PC-9 (cell line): ENCODE data around the gene GPC5. TPM values are rescaled to one million over a fixed set of nuclear protein-coding genes. Genes with fewer than 3 reads are reported as not detected.

ENCODE experiments used
- BruUV-seq: library from RNA; stranded (reverse); fragments of 400-500 nt; replicated peaks from 2 replicates; lab custom pipeline; 2021; lab: Mats Ljungman, UMichigan
- CTCF ChIA-PET: fragments of 300-600 bp; sonication (Branson Sonifier 250); formaldehyde crosslinking; loops from one replicate; lab custom pipeline; 2022; ENCODE audit warnings: antibody characterized with exemption; lab: Charles Lee
- POLR2A ChIA-PET: fragments of 300-600 bp; sonication (Branson Sonifier 250); formaldehyde crosslinking; loops from one replicate; lab custom pipeline; 2022; ENCODE audit warnings: antibody characterized with exemption; ENCODE audit not compliant: unreplicated experiment; lab: Charles Lee
- DNase-seq, 2 experiments: peaks; one replicate each; pipeline versions ENCODE4 v3.0.0 to v3.0.0-alpha.2; 2015 to 2022; ENCODE audit warnings: mixed read lengths in 1 of 2
- H2AFZ ChIP-seq: fragments of 200-600 bp; sonication (generic); 2 replicates; pipeline ENCODE4 v1.8.1; 2017; ENCODE audit warnings: antibody characterized with exemption
- H3F3A ChIP-seq: fragments of 200-600 bp; sonication (generic); 2 replicates; pipeline ENCODE4 v1.8.1; 2017; ENCODE audit warnings: antibody characterized with exemption, mild to moderate bottlenecking, low read depth; ENCODE audit not compliant: insufficient read depth
- H3K27ac ChIP-seq: fragments of 200-600 bp; sonication (generic); 2 replicates; pipeline ENCODE4 v1.6.1; 2016; ENCODE audit warnings: mixed run types
- H3K27me3 ChIP-seq: fragments of 200-600 bp; sonication (generic); 2 replicates; pipeline ENCODE4 v1.6.1; 2016; ENCODE audit warnings: low read depth, mixed run types; ENCODE audit not compliant: insufficient read depth
- H3K36me3 ChIP-seq: fragments of 200-600 bp; sonication (generic); 2 replicates; pipeline ENCODE4 v1.6.1; 2016; ENCODE audit warnings: low read depth, mixed run types
- H3K4me1 ChIP-seq: fragments of 200-600 bp; sonication (generic); replicated peaks from 2 replicates; pipeline ENCODE4 v1.6.1; 2016; ENCODE audit warnings: mixed run types; ENCODE audit not compliant: insufficient read depth
- H3K4me2 ChIP-seq: fragments of 200-600 bp; sonication (generic); 2 replicates; pipeline ENCODE4 v1.6.1; 2017; ENCODE audit warnings: mixed run types
- H3K4me3 ChIP-seq: fragments of 200-600 bp; sonication (generic); 2 replicates; pipeline ENCODE4 v1.6.1; 2016; ENCODE audit warnings: mixed run types
- H3K79me2 ChIP-seq: fragments of 200-600 bp; sonication (generic); 2 replicates; pipeline ENCODE4 v1.6.1; 2017; ENCODE audit warnings: low read depth, mixed run types
- H3K9me2 ChIP-seq: fragments of 200-600 bp; sonication (generic); 2 replicates; pipeline ENCODE4 v1.8.1; 2017; ENCODE audit warnings: mild to moderate bottlenecking; ENCODE audit not compliant: insufficient read depth
- H3K9me3 ChIP-seq: fragments of 200-600 bp; sonication (generic); 2 replicates; pipeline ENCODE4 v1.8.1; 2016; ENCODE audit warnings: low read depth; ENCODE audit not compliant: insufficient read depth
- H4K20me1 ChIP-seq: fragments of 200-600 bp; sonication (generic); 2 replicates; pipeline ENCODE4 v1.8.1; 2017; ENCODE audit not compliant: insufficient read depth
- CTCF ChIP-seq: fragments of 200-600 bp; sonication (generic); conservative IDR thresholded peaks from 2 replicates; pipeline ENCODE4 v1.6.1; 2017; ENCODE audit warnings: mixed run types, antibody characterized with exemption, mild to moderate bottlenecking, moderate library complexity
- EZH2 ChIP-seq: fragments of 200-600 bp; sonication (generic); IDR thresholded peaks from 2 replicates; pipeline ENCODE4 v1.8.0; 2017; ENCODE audit warnings: antibody characterized with exemption, low read depth
- intact Hi-C: fragments of 100-400 bp; cut with micrococcal nuclease; formaldehyde crosslinking; loops from one replicate; pipeline ENCODE4 v1.10.0; 2022; ENCODE audit not compliant: unreplicated experiment
- total RNA-seq: library from RNA; stranded (reverse); gene quantifications from 2 replicates; pipeline ENCODE4 v1.2.3, GENCODE V29; 2021

GPC5 gene
- total RNA-seq, 1 experiment from 2014 or later = not detected

GRCh38 chr13:92379371-92379770 lies 981.0 kb downstream of the GPC5 start:
- Histone ChIP-seq H3K4me1 (no peaks in the 10 kb centered on the region), H3K4me3 (no peak overlapping the region), H3K36me3 (no peaks in the 10 kb centered on the region), H3K4me2 (no peak overlapping the region), H3F3A (no peaks in the 10 kb centered on the region), H3K9me3 (no peaks in the 10 kb centered on the region), H3K79me2 (no peaks in the 10 kb centered on the region), H2AFZ (no peak overlapping the region), H3K27ac (no peak overlapping the region), H3K27me3 (no peaks in the 10 kb centered on the region), H4K20me1 (no peaks in the 10 kb centered on the region), H3K9me2 (no peaks in the 10 kb centered on the region; the same call in 1 of the 2 replicates)
- intact Hi-C loops = no loop called here
- POLR2A ChIA-PET = no interaction called here
- no peak for DNase-seq
- CTCF ChIA-PET = interaction anchor here (0.6 kb wide), 1 partner anchor 632 kb away, joined by 5 read pairs; no protein-coding TSS in a partner anchor
- no TSS peak for BruUV-seq
- TF ChIP-seq CTCF (no peak), EZH2 (no peak)

GRCh38 chr13:92384410-92384809 lies 986.0 kb downstream of the GPC5 start:
- Histone ChIP-seq H2AFZ (no peak overlapping the region), H3K9me2 (no peaks in the 10 kb centered on the region), H4K20me1 (no peaks in the 10 kb centered on the region), H3K27me3 (no peaks in the 10 kb centered on the region; the same call in 1 of the 2 replicates), H3F3A (no peaks in the 10 kb centered on the region), H3K36me3 (no peaks in the 10 kb centered on the region), H3K79me2 (no peaks in the 10 kb centered on the region), H3K4me1 (no peaks in the 10 kb centered on the region), H3K9me3 (no peaks in the 10 kb centered on the region), H3K27ac (no peak overlapping the region), H3K4me3 (no peak overlapping the region), H3K4me2 (no peak overlapping the region)
- intact Hi-C loops = no loop called here
- POLR2A ChIA-PET = no interaction called here
- no TSS peak for BruUV-seq
- no peak for TF ChIP-seq EZH2
- no peak for TF ChIP-seq CTCF
- no peak for DNase-seq
- CTCF ChIA-PET = no interaction called here

GRCh38 chr13:92387245-92387644 lies 988.8 kb downstream of the GPC5 start:
- POLR2A ChIA-PET = no interaction called here

More at GRCh38 chr13:92387245-92387644, 988.8 kb downstream of the GPC5 start:
- no TSS peak for BruUV-seq
- Histone ChIP-seq H4K20me1 (no peaks in the 10 kb centered on the region), H3K4me1 (no peaks in the 10 kb centered on the region), H3K9me3 (no peaks in the 10 kb centered on the region), H3K79me2 (no peaks in the 10 kb centered on the region), H3F3A (no peaks in the 10 kb centered on the region), H2AFZ (no peak overlapping the region), H3K4me3 (no peak overlapping the region), H3K27ac (no peak overlapping the region), H3K36me3 (no peaks in the 10 kb centered on the region), H3K27me3 (no peaks in the 10 kb centered on the region; the same call in 1 of the 2 replicates), H3K9me2 (no peaks in the 10 kb centered on the region), H3K4me2 (no peak overlapping the region)
- intact Hi-C loops = no loop called here
- no peak for DNase-seq
- TF ChIP-seq CTCF (no peak), EZH2 (no peak)
- CTCF ChIA-PET = no interaction called here
